Measurements from ENCODE around the gene STAT2.
"Not testable (repeated sequence)": the region's sequence is repeated elsewhere in the genome, so short reads cannot be mapped to it uniquely, and the experiment has no call there.

Gene STAT2

GRCh38 chr12:56359851-56360767, at the start of gene STAT2:
Gene STAT2 (minus strand): TSS chr12:56360107. CDS start chr12:56356571, 3,536 bp downstream.
- peak; percentile 98 to 100 for DNase-seq

GRCh38 chr12:56408799-56409417, 49.0 kb upstream of the STAT2 start:
- no peak for DNase-seq

GRCh38 chr12:56404227-56404626, 44.3 kb upstream of the STAT2 start:
- DNase-seq = not testable (repeated sequence)

- not testable (repeated sequence) for DNase-seq
Measured at GRCh38 chr12:56401612-56402011, 41.7 kb upstream of the STAT2 start.

- DNase-seq = not testable (repeated sequence)
Measured at GRCh38 chr12:56401125-56401524, 41.2 kb upstream of the STAT2 start.

- not testable (repeated sequence) for DNase-seq
Measured at GRCh38 chr12:56399466-56399865, 39.6 kb upstream of the STAT2 start.

- no peak for DNase-seq
Measured at GRCh38 chr12:56398324-56398723, 38.4 kb upstream of the STAT2 start.

GRCh38 chr12:56392331-56392730, 32.4 kb upstream of the STAT2 start:
- no peak for DNase-seq

GRCh38 chr12:56391721-56392120, 31.8 kb upstream of the STAT2 start:
- DNase-seq = no peak

- no peak for DNase-seq
Measured at GRCh38 chr12:56389412-56389811, 29.5 kb upstream of the STAT2 start.

- no peak for DNase-seq
Measured at GRCh38 chr12:56387152-56387736, 27.3 kb upstream of the STAT2 start.

- no peak for DNase-seq
Measured at GRCh38 chr12:56385873-56386272, 26.0 kb upstream of the STAT2 start.

- no peak for DNase-seq
Measured at GRCh38 chr12:56382611-56383010, 22.7 kb upstream of the STAT2 start.

GRCh38 chr12:56377989-56378316, 18.0 kb upstream of the STAT2 start:
- DNase-seq = no peak

- no peak for DNase-seq
Measured at GRCh38 chr12:56377310-56377988, 17.5 kb upstream of the STAT2 start.

GRCh38 chr12:56375598-56376434, 15.9 kb upstream of the STAT2 start:
- no peak for DNase-seq

- DNase-seq = no peak
Measured at GRCh38 chr12:56374726-56375597, 15.1 kb upstream of the STAT2 start.

GRCh38 chr12:56373515-56373914, 13.6 kb upstream of the STAT2 start:
- DNase-seq = no peak

- DNase-seq = no peak
Measured at GRCh38 chr12:56366948-56367347, 7.0 kb upstream of the STAT2 start.

GRCh38 chr12:56362130-56363059, 2.5 kb upstream of the STAT2 start, which contains the start of gene APOF:
Gene APOF (minus strand): TSS chr12:56362857. CDS start chr12:56362745, 112 bp downstream.
- DNase-seq = no peak
